IPS-20b (cell line): ENCODE results near the gene SYVN1.
"Not testable (repeated sequence)": the region's sequence is repeated elsewhere in the genome, so short reads cannot be mapped to it uniquely, and the experiment has no call there.

Experiments
- H3K27ac ChIP-seq: one replicate; pipeline ENCODE4 v1.5.1; 2013; ENCODE audit warnings: low read length
- H3K27me3 ChIP-seq: 2 replicates; pipeline ENCODE4 v1.6.1; 2013; ENCODE audit warnings: mild to moderate bottlenecking, low read length, inconsistent platforms; ENCODE audit not compliant: insufficient read depth
- H3K36me3 ChIP-seq: 2 replicates; pipeline ENCODE4 v1.6.1; 2013; ENCODE audit warnings: low read depth, mild to moderate bottlenecking, inconsistent platforms, low read length, moderate library complexity; ENCODE audit not compliant: insufficient read depth
- H3K4me1 ChIP-seq: 2 replicates; pipeline ENCODE4 v1.6.1; 2013; ENCODE audit warnings: mild to moderate bottlenecking, control low read depth, inconsistent platforms, low read length, moderate library complexity; ENCODE audit not compliant: insufficient read depth
- H3K4me3 ChIP-seq: 2 replicates; pipeline ENCODE4 v1.5.1; 2013; ENCODE audit warnings: mild to moderate bottlenecking, low read length, inconsistent platforms
- H3K9ac ChIP-seq: 2 replicates; pipeline ENCODE4 v1.6.1; 2013; ENCODE audit warnings: low read depth, mild to moderate bottlenecking, inconsistent platforms, low read length, moderate library complexity
- H3K9me3 ChIP-seq: 2 replicates; pipeline ENCODE4 v1.6.1; 2013; ENCODE audit warnings: mild to moderate bottlenecking, low read depth, low read length, inconsistent platforms; ENCODE audit not compliant: insufficient read depth

SYVN1 gene

GRCh38 chr11:65134240-65134951 lies at the start of gene SYVN1:
TSS of gene SYVN1 (minus strand) at chr11:65134519. CDS start at chr11:65133601, 918 bp downstream.
- H3K9me3 ChIP-seq: no peaks in the 10 kb centered on the region
- H3K4me1 ChIP-seq: no peaks in the 10 kb centered on the region
- peaks cover 32% of the 10 kb centered on the region for H3K36me3 ChIP-seq
- peak within 1 kb of the TSS; percentile 87 for H3K9ac ChIP-seq
- peak within 1 kb of the TSS; percentile 88 for H3K4me3 ChIP-seq
- H3K27me3 ChIP-seq: no peaks in the 10 kb centered on the region
- H3K27ac ChIP-seq: peak within 1 kb of the TSS; percentile 97

DNA sequence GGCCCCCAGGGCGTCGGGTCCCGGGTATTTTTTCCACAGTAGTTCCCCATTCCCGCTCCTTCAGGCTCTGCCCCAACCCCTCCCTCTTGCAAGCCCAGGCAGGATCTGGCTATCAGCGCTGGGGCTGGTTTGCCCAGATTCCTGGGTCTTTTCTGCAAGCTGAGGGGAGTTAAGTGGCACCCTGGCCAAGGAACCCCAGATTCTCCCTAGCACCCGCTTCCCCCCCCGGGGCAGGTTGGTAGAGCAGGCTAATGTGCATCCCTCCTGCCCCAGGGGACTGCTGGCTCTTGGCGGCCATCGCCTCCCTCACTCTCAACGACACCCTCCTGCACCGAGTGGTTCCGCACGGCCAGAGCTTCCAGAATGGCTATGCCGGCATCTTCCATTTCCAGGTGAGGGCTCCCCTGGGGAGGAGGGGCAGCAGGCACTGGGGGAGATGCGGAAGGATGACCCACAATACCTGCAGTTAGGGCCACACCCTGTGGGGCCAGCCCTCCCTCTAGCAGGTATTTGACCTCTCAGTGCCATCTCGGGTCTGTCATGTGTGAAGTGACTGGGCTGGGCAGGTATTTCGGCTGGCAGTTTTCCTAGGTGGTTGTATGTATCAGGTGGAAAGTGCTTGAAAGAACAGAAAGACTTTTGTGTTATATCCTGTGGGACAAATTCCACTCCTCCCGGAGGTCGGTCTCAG lies 49.0 kb upstream of the SYVN1 start:
- peak overlapping the region; percentile 93 for H3K4me3 ChIP-seq
- H3K36me3 ChIP-seq: peaks cover 25% of the 10 kb centered on the region
- H3K27ac ChIP-seq: no peak overlapping the region

GRCh38 chr11:65182258-65183170 lies 48.2 kb upstream of the SYVN1 start:
- H3K9ac ChIP-seq: peak overlapping the region; percentile 89; the same call in 1 of the 2 replicates
- H3K36me3 ChIP-seq: peaks cover 18% of the 10 kb centered on the region
- H3K27me3 ChIP-seq: no peaks in the 10 kb centered on the region
- peak overlapping the region; percentile 97 for H3K27ac ChIP-seq
- no peaks in the 10 kb centered on the region for H3K9me3 ChIP-seq
- peak overlapping the region; percentile 93 for H3K4me3 ChIP-seq
- H3K4me1 ChIP-seq: peaks cover 32% of the 10 kb centered on the region

More for the DNA sequence above, 49.0 kb upstream of the SYVN1 start:
- Histone ChIP-seq H3K27me3 (no peaks in the 10 kb centered on the region), H3K4me1 (peaks cover 32% of the 10 kb centered on the region), H3K9ac (peak overlapping the region; percentile 89; the same call in 1 of the 2 replicates), H3K9me3 (no peaks in the 10 kb centered on the region)

DNA sequence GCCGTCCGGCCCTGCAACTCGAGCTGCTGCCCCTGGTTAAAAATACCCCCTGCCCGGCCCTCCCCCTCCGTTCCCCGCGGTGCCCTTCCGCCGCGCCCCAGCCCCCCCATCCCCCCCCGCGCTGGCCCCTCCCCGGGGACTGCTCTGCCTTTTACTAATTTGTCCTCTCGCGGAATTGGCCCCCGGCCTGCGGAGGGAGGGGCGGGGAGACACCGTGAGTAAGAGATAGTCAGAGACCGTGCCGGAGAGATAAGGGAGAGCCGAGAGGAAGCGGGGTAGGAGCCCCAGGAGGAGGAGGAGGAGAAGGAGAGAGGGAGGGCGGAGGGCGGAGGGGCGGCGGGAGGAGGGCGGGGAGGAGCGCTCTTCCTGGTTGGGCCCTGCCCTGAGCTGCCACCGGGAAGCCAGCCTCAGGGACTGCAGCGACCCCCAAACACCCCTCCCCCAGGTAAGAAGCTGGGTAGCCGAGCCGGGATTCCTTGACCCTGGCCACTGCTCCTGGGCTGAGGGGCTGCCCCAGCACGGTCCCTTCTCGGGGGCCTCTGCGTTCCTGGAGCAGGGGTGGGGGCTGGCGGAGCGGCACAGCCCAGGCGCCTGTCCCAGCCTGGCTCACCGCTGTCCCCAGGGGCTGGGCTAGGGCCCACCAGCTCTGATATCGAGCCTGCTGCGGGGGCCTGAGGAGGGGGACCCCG lies 47.4 kb upstream of the SYVN1 start, which contains the start of gene CAPN1:
Gene CAPN1 (plus strand): TSS at position 360 of the 689 bp plus-strand sequence. CDS start 774 bp downstream, outside the sequence.
- H3K4me1 ChIP-seq: peaks cover 32% of the 10 kb centered on the region
- peak within 1 kb of the TSS; percentile 97 for H3K27ac ChIP-seq
- H3K9ac ChIP-seq: peak within 1 kb of the TSS; percentile 89; the same call in 1 of the 2 replicates
- peaks cover 11% of the 10 kb centered on the region for H3K36me3 ChIP-seq
- peak within 1 kb of the TSS; percentile 93 for H3K4me3 ChIP-seq
- H3K9me3 ChIP-seq: no peaks in the 10 kb centered on the region
- H3K27me3 ChIP-seq: no peaks in the 10 kb centered on the region

GRCh38 chr11:65180877-65181568 lies 46.7 kb upstream of the SYVN1 start:
- H3K27me3 ChIP-seq: no peaks in the 10 kb centered on the region
- H3K36me3 ChIP-seq: peaks cover 4% of the 10 kb centered on the region; the same call in 1 of the 2 replicates
- H3K9ac ChIP-seq: peak overlapping the region; percentile 68; the same call in 1 of the 2 replicates
- H3K4me3 ChIP-seq: peak overlapping the region; percentile 93
- peaks cover 27% of the 10 kb centered on the region for H3K4me1 ChIP-seq
- no peaks in the 10 kb centered on the region for H3K9me3 ChIP-seq
- H3K27ac ChIP-seq: no peak overlapping the region

DNA sequence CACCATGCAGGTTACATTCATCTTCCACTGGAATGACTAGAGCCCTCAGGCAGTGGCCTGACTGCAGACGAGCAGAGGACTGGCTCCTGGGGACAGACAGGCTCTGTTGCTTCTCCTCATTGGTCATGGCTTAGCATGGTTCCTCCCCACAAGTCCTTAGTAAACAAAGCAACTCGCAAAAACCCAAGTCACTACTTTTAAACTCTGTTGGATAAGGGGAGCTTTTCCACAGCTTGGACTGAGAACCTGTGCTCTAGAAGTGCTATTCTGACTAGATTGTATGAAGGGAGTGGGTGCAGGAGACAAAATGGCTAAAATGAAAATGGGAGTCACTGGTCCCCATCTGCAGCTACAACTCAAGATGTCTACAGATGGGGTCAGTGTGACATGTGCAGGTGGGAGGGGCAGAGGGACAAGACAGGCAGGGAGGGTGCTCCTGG lies 40.3 kb upstream of the SYVN1 start:
- H3K9ac ChIP-seq, H3K27me3 ChIP-seq, H3K4me1 ChIP-seq, H3K36me3 ChIP-seq, H3K4me3 ChIP-seq, H3K9me3 ChIP-seq, H3K27ac ChIP-seq: not testable (repeated sequence)

DNA sequence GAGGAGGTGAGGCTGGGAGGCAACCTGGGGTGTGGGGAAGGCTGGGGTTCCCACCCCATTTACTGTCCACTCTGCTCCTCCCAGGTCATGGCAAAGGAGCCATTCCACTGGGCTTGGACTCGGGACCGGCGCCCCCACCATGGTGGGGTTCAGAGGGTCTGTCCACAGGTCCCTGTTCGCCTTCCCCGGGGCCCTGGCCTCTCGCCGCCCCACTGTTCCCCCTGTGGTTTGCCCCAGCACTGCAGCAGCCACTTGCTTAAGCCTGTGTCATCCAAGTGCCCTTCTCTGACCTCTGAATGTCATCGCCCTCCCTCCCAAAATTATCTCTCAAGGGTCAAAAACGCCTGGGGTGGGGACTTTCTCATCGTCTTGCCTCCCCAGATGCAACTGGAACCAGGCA lies 38.3 kb upstream of the SYVN1 start:
- Histone ChIP-seq H3K27ac (no peak overlapping the region), H3K9me3 (no peaks in the 10 kb centered on the region), H3K36me3 (no peaks in the 10 kb centered on the region), H3K4me1 (no peaks in the 10 kb centered on the region), H3K4me3 (no peak overlapping the region), H3K27me3 (no peaks in the 10 kb centered on the region), H3K9ac (no peak overlapping the region)

- no peak within 1 kb of the TSS for H3K9ac ChIP-seq
These were observed 35.8 kb upstream of the SYVN1 start, which contains the start of gene SPDYC for GRCh38 chr11:65170058-65170534. TSS of gene SPDYC (plus strand) at chr11:65170233. CDS start at chr11:65171358, 1,125 bp downstream.

GRCh38 chr11:65169164-65169641 lies 34.9 kb upstream of the SYVN1 start:
- H3K27ac ChIP-seq: no peak overlapping the region
- no peaks in the 10 kb centered on the region for H3K27me3 ChIP-seq
- H3K4me3 ChIP-seq: no peak overlapping the region
- no peaks in the 10 kb centered on the region for H3K4me1 ChIP-seq
- H3K9ac ChIP-seq: no peak overlapping the region
- no peaks in the 10 kb centered on the region for H3K36me3 ChIP-seq
- no peaks in the 10 kb centered on the region for H3K9me3 ChIP-seq

More at GRCh38 chr11:65170058-65170534, 35.8 kb upstream of the SYVN1 start, which contains the start of gene SPDYC:
- Histone ChIP-seq H3K4me1 (no peaks in the 10 kb centered on the region), H3K27ac (no peak within 1 kb of the TSS), H3K27me3 (no peaks in the 10 kb centered on the region), H3K4me3 (no peak within 1 kb of the TSS), H3K9me3 (no peaks in the 10 kb centered on the region), H3K36me3 (no peaks in the 10 kb centered on the region)

GRCh38 chr11:65167656-65168055 lies 33.3 kb upstream of the SYVN1 start:
- no peaks in the 10 kb centered on the region for H3K9me3 ChIP-seq
- H3K36me3 ChIP-seq: no peaks in the 10 kb centered on the region
- no peaks in the 10 kb centered on the region for H3K4me1 ChIP-seq
- no peak overlapping the region for H3K4me3 ChIP-seq
- H3K9ac ChIP-seq: no peak overlapping the region
- H3K27ac ChIP-seq: no peak overlapping the region
- H3K27me3 ChIP-seq: no peaks in the 10 kb centered on the region
